ENCODE data around the gene GIMAP5. TPM values are rescaled to one million over a fixed set of nuclear protein-coding genes. Genes with fewer than 3 reads are reported as not detected.
A peak's percentile ranks its signal among the peaks of the same experiment; 100 is the strongest.

Gene GIMAP5
- total RNA-seq, 3 donors from 2014 or later: 3.1 to 10.3 (median 9.3) TPM

DNA sequence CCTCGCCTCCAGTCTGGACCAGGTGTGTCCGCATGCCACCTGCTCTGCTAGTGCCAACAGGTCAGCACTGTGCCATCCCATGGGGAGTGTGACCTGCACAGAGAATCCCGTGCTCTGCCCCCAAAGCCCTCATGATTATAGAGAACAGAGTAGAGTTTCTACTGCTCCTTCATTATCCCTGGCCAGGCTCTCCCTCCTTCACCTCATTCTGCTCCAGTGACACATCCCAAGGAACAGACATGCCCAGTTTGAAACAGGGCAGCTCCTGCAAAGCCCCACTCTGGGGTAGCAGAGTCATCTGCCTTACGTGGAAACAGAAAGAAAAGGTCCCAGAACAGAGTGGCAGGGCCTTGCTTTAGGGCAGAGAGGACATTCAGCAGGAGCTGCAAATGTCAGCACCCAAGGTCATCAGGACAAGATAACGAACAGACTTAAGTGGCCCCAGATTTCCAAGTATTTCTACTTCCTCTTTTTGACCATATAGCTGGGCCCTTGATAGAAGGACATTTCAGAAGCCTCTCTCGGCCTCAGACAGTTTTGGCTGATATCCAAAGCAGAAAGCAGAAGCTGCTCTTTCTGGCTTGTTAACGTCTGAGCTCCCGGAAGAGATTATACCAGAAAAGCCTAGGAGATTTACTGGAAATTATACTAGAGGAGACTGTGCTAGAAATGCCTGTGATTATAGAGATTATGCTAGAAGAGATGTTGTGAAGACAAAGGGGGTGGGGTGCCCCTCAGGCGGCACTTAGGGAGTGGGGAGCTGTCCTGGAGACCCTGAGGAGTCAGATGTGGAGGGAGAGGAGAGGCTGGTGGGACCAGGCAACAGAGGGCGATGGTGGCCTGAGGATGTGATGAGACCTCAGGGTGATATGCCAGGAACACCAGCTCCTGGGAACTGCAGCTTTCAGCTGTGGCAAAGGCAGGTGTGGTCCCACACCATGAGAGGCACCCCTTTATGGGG is 50.4 kb downstream of the GIMAP5 start:
- no peaks in the 10 kb centered on the region for H3K9me3 ChIP-seq
- peak; percentile 10 for ATAC-seq
- intact Hi-C loops (cut with DNase I, micrococcal nuclease): no loop called here
- no peak overlapping the region for H3K4me3 ChIP-seq
- DNase-seq: peak in 2 of 3 donors; percentile 58
- H3K4me1 ChIP-seq (ENCODE audit: low read depth): peaks cover 43% of the 10 kb centered on the region
- TF ChIP-seq, protein P1, sequence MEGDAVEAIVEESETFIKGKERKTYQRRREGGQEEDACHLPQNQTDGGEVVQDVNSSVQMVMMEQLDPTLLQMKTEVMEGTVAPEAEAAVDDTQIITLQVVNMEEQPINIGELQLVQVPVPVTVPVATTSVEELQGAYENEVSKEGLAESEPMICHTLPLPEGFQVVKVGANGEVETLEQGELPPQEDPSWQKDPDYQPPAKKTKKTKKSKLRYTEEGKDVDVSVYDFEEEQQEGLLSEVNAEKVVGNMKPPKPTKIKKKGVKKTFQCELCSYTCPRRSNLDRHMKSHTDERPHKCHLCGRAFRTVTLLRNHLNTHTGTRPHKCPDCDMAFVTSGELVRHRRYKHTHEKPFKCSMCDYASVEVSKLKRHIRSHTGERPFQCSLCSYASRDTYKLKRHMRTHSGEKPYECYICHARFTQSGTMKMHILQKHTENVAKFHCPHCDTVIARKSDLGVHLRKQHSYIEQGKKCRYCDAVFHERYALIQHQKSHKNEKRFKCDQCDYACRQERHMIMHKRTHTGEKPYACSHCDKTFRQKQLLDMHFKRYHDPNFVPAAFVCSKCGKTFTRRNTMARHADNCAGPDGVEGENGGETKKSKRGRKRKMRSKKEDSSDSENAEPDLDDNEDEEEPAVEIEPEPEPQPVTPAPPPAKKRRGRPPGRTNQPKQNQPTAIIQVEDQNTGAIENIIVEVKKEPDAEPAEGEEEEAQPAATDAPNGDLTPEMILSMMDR (IDR thresholded peaks at IDR 0.05): no peak
- H3K36me3 ChIP-seq (ENCODE audit: low read depth): peaks cover 6% of the 10 kb centered on the region

DNA sequence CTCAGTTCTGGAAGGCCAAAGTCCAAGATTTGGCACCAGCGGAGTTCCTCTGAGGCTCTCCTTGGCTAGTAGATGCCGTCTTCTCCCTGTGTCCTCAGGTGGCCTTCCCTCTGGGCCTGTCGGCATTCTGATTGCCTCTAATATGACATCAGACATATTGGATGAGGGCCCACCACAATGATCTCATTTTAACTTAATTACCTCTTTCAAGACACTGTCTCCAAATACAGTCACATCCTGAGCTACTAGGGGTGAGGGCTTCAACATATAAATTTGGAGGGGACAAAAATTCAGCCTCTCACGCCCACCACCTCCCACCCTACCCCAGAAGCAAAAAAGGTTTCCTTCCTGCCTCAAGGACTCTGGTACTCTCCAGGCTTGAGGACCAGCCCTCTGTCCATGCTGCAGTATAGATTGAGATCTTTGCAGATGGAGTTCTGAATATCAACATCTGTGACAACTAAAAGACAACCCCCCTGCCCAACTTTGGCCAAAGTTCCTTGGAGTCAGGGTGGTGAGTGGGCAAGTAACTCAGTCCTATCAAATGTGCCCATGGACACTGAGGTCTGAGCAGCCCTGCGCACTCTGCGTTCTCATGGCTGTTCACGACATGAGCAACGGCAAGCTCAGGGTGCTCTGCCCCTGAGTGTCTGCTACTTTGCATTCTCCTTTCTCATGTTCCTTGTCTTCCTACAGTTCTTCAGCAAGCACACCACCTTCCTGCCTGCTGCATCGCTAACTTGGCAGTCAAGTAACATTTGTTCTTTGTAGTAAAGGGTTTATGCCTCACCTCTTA is 51.5 kb downstream of the GIMAP5 start:
- ATAC-seq (peak; percentile 14), DNase-seq (peak in 1 of 3 donors; percentile 54)
- peaks cover 6% of the 10 kb centered on the region for H3K36me3 ChIP-seq (ENCODE audit: low read depth)
- no peak overlapping the region for H3K4me3 ChIP-seq
- peaks cover 40% of the 10 kb centered on the region for H3K4me1 ChIP-seq (ENCODE audit: low read depth)
- intact Hi-C loops (cut with DNase I, micrococcal nuclease): no loop called here
- H3K9me3 ChIP-seq: no peaks in the 10 kb centered on the region
- TF ChIP-seq, protein P1 (IDR thresholded peaks at IDR 0.05): no peak

DNA sequence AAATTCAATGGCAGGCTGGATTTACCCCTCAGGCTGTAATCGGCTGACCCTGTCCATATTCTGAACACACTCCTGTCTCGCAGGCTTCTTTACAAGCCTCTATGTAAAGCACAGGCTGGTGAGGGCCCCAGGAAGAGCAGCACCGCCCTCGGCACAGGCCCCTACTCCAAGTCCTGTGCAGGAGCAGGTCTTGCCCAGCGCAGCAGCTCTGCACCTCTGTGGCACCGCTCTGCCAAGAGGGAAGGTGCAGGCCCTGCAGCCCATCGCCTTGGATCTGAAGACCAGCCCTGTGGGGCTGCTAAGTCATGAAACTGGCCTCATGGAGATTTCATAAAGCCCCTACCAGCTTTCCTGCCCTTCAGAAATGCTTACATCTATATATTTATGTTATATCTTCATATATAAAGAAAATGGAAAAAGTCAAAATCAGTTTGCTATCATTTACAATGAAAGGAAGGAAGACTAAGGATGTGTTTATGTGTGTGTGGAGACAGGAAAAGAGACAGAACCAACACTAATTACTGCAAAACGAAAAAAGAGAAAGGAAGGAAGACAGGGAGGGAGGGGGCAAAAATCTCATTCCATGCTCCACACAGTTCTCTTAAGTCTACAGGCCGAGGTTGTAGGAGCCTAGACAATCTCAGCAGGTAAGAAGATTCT is 53.3 kb downstream of the GIMAP5 start:
- intact Hi-C loops (cut with DNase I, micrococcal nuclease): no loop called here
- no peak for ATAC-seq
- DNase-seq: no peak
- Histone ChIP-seq H3K9me3 (no peaks in the 10 kb centered on the region), H3K4me1 (ENCODE audit: low read depth) (peaks cover 24% of the 10 kb centered on the region), H3K36me3 (ENCODE audit: low read depth) (peaks cover 6% of the 10 kb centered on the region), H3K4me3 (no peak overlapping the region)
- TF ChIP-seq, protein P1 (IDR thresholded peaks at IDR 0.05): no peak

DNA sequence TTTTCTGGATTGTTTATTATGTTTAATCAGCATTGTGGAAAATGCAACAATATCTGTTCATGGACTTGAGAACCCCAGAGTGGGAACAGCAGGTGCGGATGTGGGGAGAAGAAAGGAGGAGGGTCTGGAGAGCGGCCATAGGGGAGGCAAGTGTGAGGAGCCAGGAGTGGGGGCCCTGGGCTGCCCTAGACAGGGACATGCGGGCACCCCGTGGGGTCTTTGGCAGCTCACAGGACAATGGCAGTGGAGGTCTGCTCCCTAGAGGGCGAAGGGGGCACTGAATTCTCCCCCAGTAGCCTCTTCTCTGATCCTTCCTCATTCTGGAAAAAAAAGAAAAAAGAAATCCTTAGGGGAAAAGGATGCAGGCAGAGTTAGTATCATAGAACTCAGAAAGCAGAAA is 54.1 kb downstream of the GIMAP5 start:
- intact Hi-C loops (cut with DNase I, micrococcal nuclease): no loop called here
- Histone ChIP-seq H3K36me3 (ENCODE audit: low read depth) (peaks cover 6% of the 10 kb centered on the region), H3K4me1 (ENCODE audit: low read depth) (peaks cover 19% of the 10 kb centered on the region), H3K4me3 (no peak overlapping the region), H3K9me3 (no peaks in the 10 kb centered on the region)
- DNase-seq: no peak
- no peak for ATAC-seq
- TF ChIP-seq, protein P1 (IDR thresholded peaks at IDR 0.05): no peak

DNA sequence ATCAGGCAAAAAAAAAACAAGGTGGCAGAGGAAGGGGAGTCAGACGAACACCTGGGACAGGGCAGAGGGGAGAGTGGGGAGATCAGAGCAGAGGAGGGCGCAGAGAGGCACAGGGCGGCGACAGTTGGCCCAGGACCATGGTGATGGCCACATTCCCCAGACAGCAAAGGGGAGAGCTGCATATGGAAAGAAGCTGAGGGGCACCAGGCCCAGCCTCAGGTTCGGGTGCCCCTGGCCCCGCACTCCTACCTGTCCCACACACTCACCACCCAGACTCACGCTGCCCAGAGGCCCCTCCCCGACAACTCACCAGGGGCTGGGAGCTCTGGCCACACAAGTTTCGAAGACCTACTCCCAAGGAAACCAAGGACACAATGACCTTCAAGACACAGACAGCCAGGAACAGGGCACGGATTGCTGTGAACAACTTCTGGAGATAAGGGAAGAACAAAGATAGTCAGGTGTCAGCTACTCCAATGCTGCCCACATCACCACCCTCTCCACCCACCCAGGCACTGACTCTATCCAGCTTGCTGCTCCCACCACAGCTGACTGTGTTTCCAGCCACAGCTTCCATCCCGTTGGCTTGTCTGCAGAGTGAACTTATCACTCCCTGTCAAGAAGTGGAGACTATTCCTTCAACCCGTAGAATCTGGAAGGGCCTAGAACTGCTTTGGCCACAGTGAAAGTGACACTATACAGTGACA is 54.7 kb downstream of the GIMAP5 start:
- peaks cover 17% of the 10 kb centered on the region for H3K4me1 ChIP-seq (ENCODE audit: low read depth)
- no peak overlapping the region for H3K4me3 ChIP-seq
- ATAC-seq (no peak), DNase-seq (no peak)
- no peaks in the 10 kb centered on the region for H3K9me3 ChIP-seq
- TF ChIP-seq, protein P1 (IDR thresholded peaks at IDR 0.05): no peak
- H3K36me3 ChIP-seq (ENCODE audit: low read depth): peaks cover 6% of the 10 kb centered on the region
- intact Hi-C loops (cut with DNase I, micrococcal nuclease): no loop called here

All from mucosa of descending colon (tissue), 3 donors.